IMR-90 (cell line): ENCODE results near the gene MYDGF. TPM values are rescaled to one million over a fixed set of nuclear protein-coding genes. Genes with fewer than 3 reads are reported as not detected.

Experiments used
- ATAC-seq: fragments of 200-7000 bp; cut with Tn5 transposase; 2 replicates; pipeline ENCODE4 v1.9.1; 2020; ENCODE audit warnings: low read depth, mild to moderate bottlenecking, moderate library complexity
- BruUV-seq: library from RNA; stranded (reverse); fragments of 400-500 nt; replicated peaks from 2 replicates; lab custom pipeline; 2021; lab: Mats Ljungman, UMichigan
- CTCF ChIA-PET: fragments of 300-600 bp; formaldehyde crosslinking; extraction: SDS; loops from one replicate; lab custom pipeline; 2021; ENCODE audit warnings: antibody characterized with exemption; lab: Yijun Ruan, JAX
- POLR2A ChIA-PET: fragments of 300-600 bp; sonication (Branson Sonifier 250); formaldehyde crosslinking; loops from one replicate; lab custom pipeline; 2022; ENCODE audit warnings: antibody characterized with exemption; ENCODE audit not compliant: unreplicated experiment; lab: Charles Lee
- DNase-seq: peaks from one replicate; pipeline ENCODE4 v3.0.0; 2013
- H2AFZ ChIP-seq: replicated peaks from 2 replicates; pipeline ENCODE3; 2013; ENCODE audit warnings: low read length, mild to moderate bottlenecking; ENCODE audit not compliant: poor library complexity
- H2AK5ac ChIP-seq: 2 replicates; pipeline ENCODE4 v1.6.1; 2013; ENCODE audit warnings: low read depth, low read length, inconsistent platforms
- H2AK9ac ChIP-seq: replicated peaks from 2 replicates; pipeline ENCODE3; 2013; ENCODE audit warnings: mild to moderate bottlenecking, low read depth, low read length, moderate library complexity; ENCODE audit not compliant: poor library complexity
- H2BK120ac ChIP-seq: 2 replicates; pipeline ENCODE4 v1.6.1; 2013; ENCODE audit warnings: low read depth, low read length, inconsistent platforms
- H2BK15ac ChIP-seq: 3 replicates; pipeline ENCODE4 v1.6.1; 2013; ENCODE audit warnings: low read depth, low read length, inconsistent platforms
- H2BK20ac ChIP-seq: 2 replicates; pipeline ENCODE4 v1.6.1; 2013; ENCODE audit warnings: low read depth, mild to moderate bottlenecking, inconsistent platforms, low read length, moderate library complexity
- H2BK5ac ChIP-seq: 2 replicates; pipeline ENCODE4 v1.6.1; 2013; ENCODE audit warnings: mild to moderate bottlenecking, low read depth, low read length, inconsistent platforms; ENCODE audit not compliant: poor library complexity, severe bottlenecking
- H3K14ac ChIP-seq: replicated peaks from 2 replicates; pipeline ENCODE4 v1.6.1; 2013; ENCODE audit warnings: low read depth, low read length, inconsistent platforms
- H3K18ac ChIP-seq: 2 replicates; pipeline ENCODE4 v1.6.1; 2013; ENCODE audit warnings: low read depth, low read length, control low read depth
- H3K23ac ChIP-seq: 2 replicates; pipeline ENCODE4 v1.6.1; 2013; ENCODE audit warnings: low read depth, low read length, inconsistent platforms
- H3K27ac ChIP-seq: 2 replicates; pipeline ENCODE4 v1.5.1; 2013; ENCODE audit warnings: mild to moderate bottlenecking, control low read depth, low read length; ENCODE audit not compliant: insufficient read depth
- H3K27me3 ChIP-seq: 2 replicates; pipeline ENCODE4 v1.6.1; 2013; ENCODE audit warnings: low read length; ENCODE audit not compliant: control insufficient read depth, insufficient read depth
- H3K36me3 ChIP-seq: 2 replicates; pipeline ENCODE4 v1.6.1; 2013; ENCODE audit warnings: low read length, mixed read lengths; ENCODE audit not compliant: control insufficient read depth, insufficient read depth
- H3K4ac ChIP-seq: 2 replicates; pipeline ENCODE4 v1.6.1; 2013; ENCODE audit warnings: low read depth, low read length, inconsistent platforms
- H3K4me1 ChIP-seq: 2 replicates; pipeline ENCODE4 v1.6.1; 2013; ENCODE audit warnings: low read length, mixed read lengths; ENCODE audit not compliant: control insufficient read depth, insufficient read depth
- H3K4me2 ChIP-seq: 2 replicates; pipeline ENCODE4 v1.6.1; 2013; ENCODE audit warnings: low read depth, mild to moderate bottlenecking, control low read depth, low read length, moderate library complexity
- H3K4me3 ChIP-seq: 2 replicates; pipeline ENCODE4 v1.5.1; 2013; ENCODE audit warnings: low read depth, mild to moderate bottlenecking, control low read depth, low read length, moderate library complexity; ENCODE audit not compliant: insufficient read depth
- H3K56ac ChIP-seq: 2 replicates; pipeline ENCODE4 v1.6.1; 2013; ENCODE audit warnings: low read length, inconsistent platforms; ENCODE audit not compliant: insufficient read depth; ENCODE audit errors: extremely low read depth
- H3K79me1 ChIP-seq, 2 experiments: 2 replicates each; pipeline ENCODE4 v1.6.1; 2013; ENCODE audit warnings: low read length in 2 of 2, inconsistent platforms in 1 of 2, low read depth in 1 of 2
- H3K9ac ChIP-seq: 2 replicates; pipeline ENCODE4 v1.6.1; 2013; ENCODE audit warnings: low read depth, low read length, control low read depth
- H3K9me1 ChIP-seq: 2 replicates; pipeline ENCODE4 v1.6.1; 2013; ENCODE audit warnings: low read length, inconsistent platforms; ENCODE audit not compliant: insufficient read depth
- H3K9me3 ChIP-seq: 2 replicates; pipeline ENCODE4 v1.6.1; 2013; ENCODE audit warnings: low read length; ENCODE audit not compliant: control insufficient read depth, insufficient read depth
- H4K20me1 ChIP-seq: 2 replicates; pipeline ENCODE4 v1.6.1; 2013; ENCODE audit warnings: low read length, inconsistent platforms; ENCODE audit not compliant: insufficient read depth
- H4K5ac ChIP-seq: 2 replicates; pipeline ENCODE4 v1.6.1; 2013; ENCODE audit warnings: mild to moderate bottlenecking, low read depth, low read length, control low read depth
- H4K8ac ChIP-seq, 2 experiments: 2 replicates each; pipeline ENCODE4 v1.6.1; 2013; ENCODE audit warnings: low read depth in 2 of 2, low read length in 2 of 2, control low read depth in 1 of 2, inconsistent platforms in 1 of 2
- H4K91ac ChIP-seq: 2 replicates; pipeline ENCODE4 v1.6.1; 2013; ENCODE audit warnings: low read depth, low read length, inconsistent platforms; ENCODE audit not compliant: insufficient read depth
- BHLHE40 ChIP-seq: fragments of 150-350 bp; IDR thresholded peaks from 2 replicates; pipeline ENCODE4 v1.6.1; 2016; ENCODE audit warnings: mild to moderate bottlenecking, low read depth, low read length
- CEBPB ChIP-seq: IDR thresholded peaks from 2 replicates; pipeline ENCODE4 v1.6.1; 2012; ENCODE audit warnings: low read depth, low read length, improper control_type of control experiment
- CHD1 ChIP-seq: IDR thresholded peaks from 2 replicates; pipeline ENCODE4 v1.6.1; 2012; ENCODE audit warnings: low read depth, low read length, improper control_type of control experiment
- ELK1 ChIP-seq: fragments of 150-350 bp; IDR thresholded peaks from 2 replicates; pipeline ENCODE4 v1.6.1; 2016; ENCODE audit warnings: low read depth, mild to moderate bottlenecking, low read length, moderate library complexity, borderline replicate concordance
- MAZ ChIP-seq: IDR thresholded peaks from 2 replicates; pipeline ENCODE4 v1.6.1; 2012; ENCODE audit warnings: low read depth, mild to moderate bottlenecking, low read length, improper control_type of control experiment, moderate library complexity, borderline replicate concordance
- MXI1 ChIP-seq: IDR thresholded peaks from 2 replicates; pipeline ENCODE4 v1.6.1; 2012; ENCODE audit warnings: low read depth, mild to moderate bottlenecking, low read length, moderate library complexity, borderline replicate concordance
- NFE2L2 ChIP-seq: fragments of 150-350 bp; IDR thresholded peaks from 2 replicates; pipeline ENCODE4 v1.6.1; 2016; ENCODE audit warnings: low read depth, mild to moderate bottlenecking, low read length
- RAD21 ChIP-seq: IDR thresholded peaks from 2 replicates; pipeline ENCODE4 v1.6.1; 2012; ENCODE audit warnings: low read length, improper control_type of control experiment
- RCOR1 ChIP-seq: IDR thresholded peaks from 2 replicates; pipeline ENCODE4 v1.6.1; 2012; ENCODE audit warnings: mild to moderate bottlenecking, low read length, improper control_type of control experiment; ENCODE audit not compliant: insufficient replicate concordance
- SMC3 ChIP-seq: fragments of 150-350 bp; IDR thresholded peaks from 2 replicates; pipeline ENCODE4 v1.6.1; 2016; ENCODE audit warnings: low read depth, mild to moderate bottlenecking, antibody characterized with exemption, low read length, moderate library complexity
- USF2 ChIP-seq: fragments of 150-350 bp; IDR thresholded peaks from 2 replicates; pipeline ENCODE4 v1.6.1; 2017; ENCODE audit warnings: mild to moderate bottlenecking, antibody characterized with exemption, low read length, low read depth
- WGBS, 2 experiments: methylation state at CpG; one replicate each; pipeline versions ENCODE4 v1.1.5 to v1.1.7; 2013; ENCODE audit warnings: missing lambda C conversion rate in 2 of 2; ENCODE audit not compliant: insufficient read length in 1 of 2; ENCODE audit errors: extremely low coverage in 2 of 2; 5-methylcytosine and 5-hydroxymethylcytosine counted together
- dilution Hi-C: fragments of 300-500 bp; cut with HindIII; formaldehyde crosslinking; loops from one replicate; pipeline ENCODE4 v1.14.3; 2018; ENCODE audit warnings: low sequenced_read_pairs; ENCODE audit not compliant: unreplicated experiment
- in situ Hi-C: fragments of 300-500 bp; cut with MboI; formaldehyde crosslinking; loops from 3 replicates; pipeline ENCODE4 v1.14.3; 2019; ENCODE audit warnings: low sequenced_read_pairs, inconsistent platforms, mixed read lengths
- intact Hi-C: fragments of 100-400 bp; cut with micrococcal nuclease; formaldehyde crosslinking; loops from 2 replicates; pipeline ENCODE4 v1.10.0; 2022
- polyA plus RNA-seq, 3 experiments: library from polyadenylated mRNA; depleted of rRNA; stranded (reverse); fragments of >200 nt; gene quantifications; 2 replicates each; pipeline ENCODE4 v1.2.3, GENCODE V29; 2012; ENCODE audit warnings: low replicate concordance in 1 of 3
- total RNA-seq: library from RNA; depleted of rRNA; stranded (reverse); fragments of >200 nt; gene quantifications from 2 replicates; pipeline ENCODE4 v1.2.3, GENCODE V29; 2012

MYDGF gene
- total and polyA plus RNA-seq, 2 of the 4 experiments (the other 2 are of a cell fraction): 203 to 310 TPM

GRCh38 chr19:4689403-4689802 lies 19.3 kb upstream of the MYDGF start:
- no peak for TF ChIP-seq ELK1
- TF ChIP-seq CEBPB: no peak
- TF ChIP-seq SMC3: no peak
- TF ChIP-seq CHD1: no peak
- no peak for TF ChIP-seq MAZ
- no peak for TF ChIP-seq USF2
- no peak for TF ChIP-seq NFE2L2
- TF ChIP-seq RCOR1: no peak
- TF ChIP-seq RAD21: no peak
- TF ChIP-seq MXI1: no peak
- TF ChIP-seq BHLHE40: no peak
- H3K4me3 ChIP-seq: no peak overlapping the region
- no peak overlapping the region for H4K91ac ChIP-seq
- H3K9me1 ChIP-seq: no peaks in the 10 kb centered on the region
- 100% methylated on average over 12 of the region's 19 CpGs; no CpG with 5 or more reads in 1 of the 2 experiments for WGBS, 2 experiments
- no peak overlapping the region for H3K14ac ChIP-seq
- intact Hi-C loops: no loop called here
- POLR2A ChIA-PET: no interaction called here
- H2AK5ac ChIP-seq: no peak overlapping the region
- no peak overlapping the region for H2BK15ac ChIP-seq
- dilution Hi-C loops: no loop called here
- no peak overlapping the region for H2BK120ac ChIP-seq
- no peak overlapping the region for H2BK20ac ChIP-seq
- no peak overlapping the region for H3K56ac ChIP-seq
- H3K9ac ChIP-seq: no peak overlapping the region
- peak overlapping the region; percentile 43 for H2AFZ ChIP-seq
- peaks cover 6% of the 10 kb centered on the region; the same call in 1 of the 2 replicates for H4K20me1 ChIP-seq
- H3K4me2 ChIP-seq: no peak overlapping the region
- CTCF ChIA-PET: no interaction called here
- no peaks in the 10 kb centered on the region for H3K27me3 ChIP-seq
- peaks cover 5% of the 10 kb centered on the region for H3K4me1 ChIP-seq
- in situ Hi-C loops: no loop called here
- H2BK5ac ChIP-seq: no peak overlapping the region
- H3K9me3 ChIP-seq: no peaks in the 10 kb centered on the region
- ATAC-seq (no peak), DNase-seq (no peak)
- no peak overlapping the region for H4K5ac ChIP-seq
- H3K4ac ChIP-seq: no peak overlapping the region
- BruUV-seq: no TSS peak
- H4K8ac ChIP-seq: no peak overlapping the region
- peaks cover 0 to 20% of the 10 kb centered on the region in 2 experiments; a peak in 2 of 4 replicates for H3K79me1 ChIP-seq
- H3K36me3 ChIP-seq: peaks cover 64% of the 10 kb centered on the region
- no peak overlapping the region for H3K18ac ChIP-seq
- H3K23ac ChIP-seq: no peak overlapping the region
- no peak overlapping the region for H3K27ac ChIP-seq
- H2AK9ac ChIP-seq: no peak overlapping the region
